BE2C (cell line): Measurements from ENCODE around the gene LSAMP.

ENCODE experiments used
- DNase-seq: peaks from one replicate; pipeline ENCODE4 v3.0.0-alpha.2; 2020
- H3K27me3 ChIP-seq: fragments of 250-450 bp; sonication (Bioruptor Pico); 2 replicates; pipeline ENCODE4 v1.5.1; 2020; ENCODE audit warnings: mild to moderate bottlenecking
- H3K36me3 ChIP-seq: fragments of 250-450 bp; sonication (Bioruptor Pico); 2 replicates; pipeline ENCODE4 v1.5.1; 2020; ENCODE audit warnings: mild to moderate bottlenecking
- H3K4me1 ChIP-seq: fragments of 250-450 bp; sonication (Bioruptor Pico); 2 replicates; pipeline ENCODE4 v1.5.1; 2020
- H3K4me3 ChIP-seq: 2 replicates; pipeline ENCODE4 v1.5.1; 2011; ENCODE audit warnings: low read depth, low read length
- H3K9me3 ChIP-seq: fragments of 250-450 bp; sonication (Bioruptor Pico); 2 replicates; pipeline ENCODE4 v1.5.1; 2020
- TF ChIP-seq, protein P1 (sequence below): IDR thresholded peaks from 2 replicates; pipeline ENCODE4 v1.5.1; 2012; ENCODE audit warnings: mild to moderate bottlenecking, low read depth, low read length

Gene LSAMP

DNA sequence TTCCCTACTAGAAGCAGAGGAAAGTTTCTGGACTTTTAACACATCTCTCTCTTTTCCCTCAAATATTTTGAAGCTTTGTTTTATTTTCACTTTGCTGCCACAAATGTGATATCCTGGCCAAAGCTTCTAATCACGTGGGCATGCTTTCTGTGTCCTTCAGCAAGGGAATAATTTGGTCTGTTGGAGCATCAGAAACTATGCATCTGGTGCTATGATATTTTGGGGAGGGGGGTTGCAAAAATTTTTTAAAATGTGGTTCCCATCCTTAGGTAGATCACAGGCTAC, 567.7 kb downstream of the LSAMP start:
- Histone ChIP-seq H3K4me1 (peaks cover 2% of the 10 kb centered on the region; the same call in 1 of the 2 replicates), H3K9me3 (no peaks in the 10 kb centered on the region), H3K27me3 (no peaks in the 10 kb centered on the region), H3K4me3 (no peak overlapping the region), H3K36me3 (no peaks in the 10 kb centered on the region)
- no peak for DNase-seq
- TF ChIP-seq, protein P1, sequence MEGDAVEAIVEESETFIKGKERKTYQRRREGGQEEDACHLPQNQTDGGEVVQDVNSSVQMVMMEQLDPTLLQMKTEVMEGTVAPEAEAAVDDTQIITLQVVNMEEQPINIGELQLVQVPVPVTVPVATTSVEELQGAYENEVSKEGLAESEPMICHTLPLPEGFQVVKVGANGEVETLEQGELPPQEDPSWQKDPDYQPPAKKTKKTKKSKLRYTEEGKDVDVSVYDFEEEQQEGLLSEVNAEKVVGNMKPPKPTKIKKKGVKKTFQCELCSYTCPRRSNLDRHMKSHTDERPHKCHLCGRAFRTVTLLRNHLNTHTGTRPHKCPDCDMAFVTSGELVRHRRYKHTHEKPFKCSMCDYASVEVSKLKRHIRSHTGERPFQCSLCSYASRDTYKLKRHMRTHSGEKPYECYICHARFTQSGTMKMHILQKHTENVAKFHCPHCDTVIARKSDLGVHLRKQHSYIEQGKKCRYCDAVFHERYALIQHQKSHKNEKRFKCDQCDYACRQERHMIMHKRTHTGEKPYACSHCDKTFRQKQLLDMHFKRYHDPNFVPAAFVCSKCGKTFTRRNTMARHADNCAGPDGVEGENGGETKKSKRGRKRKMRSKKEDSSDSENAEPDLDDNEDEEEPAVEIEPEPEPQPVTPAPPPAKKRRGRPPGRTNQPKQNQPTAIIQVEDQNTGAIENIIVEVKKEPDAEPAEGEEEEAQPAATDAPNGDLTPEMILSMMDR: no peak

DNA sequence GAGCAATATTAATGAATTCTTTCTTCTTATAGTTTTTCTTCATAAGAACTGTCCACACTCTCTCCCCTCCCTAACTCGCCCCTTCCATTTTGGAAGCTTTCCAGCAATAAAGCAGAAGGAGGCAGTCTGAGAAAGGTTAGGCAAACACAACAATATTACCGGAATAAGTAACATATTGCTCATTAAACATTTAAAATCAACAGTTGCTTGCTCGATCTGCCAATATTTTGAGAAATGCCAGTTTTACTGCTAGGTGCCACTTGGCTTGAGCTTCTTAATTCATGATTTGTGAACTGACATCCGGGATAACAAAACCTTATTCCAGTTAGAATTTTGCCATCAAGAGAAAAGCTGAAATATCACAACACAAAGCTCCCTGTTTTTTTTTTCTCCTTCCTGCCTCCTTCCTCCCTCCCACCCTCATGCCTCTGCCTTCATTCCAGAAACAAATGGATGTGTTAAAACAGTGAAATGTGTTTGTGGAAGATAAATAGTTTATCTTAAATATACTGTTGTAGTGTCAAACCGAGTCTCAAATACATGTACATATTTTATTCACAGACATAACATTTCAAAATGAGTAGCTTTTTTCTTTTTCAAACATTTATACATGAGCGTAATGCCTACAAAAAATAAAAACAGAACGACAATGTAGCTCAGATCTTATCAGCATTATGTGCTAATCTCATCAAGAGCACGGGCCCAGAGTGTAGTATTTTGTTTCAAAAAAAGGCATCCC, 568.2 kb downstream of the LSAMP start:
- Histone ChIP-seq H3K9me3 (no peaks in the 10 kb centered on the region), H3K4me1 (peaks cover 2% of the 10 kb centered on the region; the same call in 1 of the 2 replicates), H3K36me3 (no peaks in the 10 kb centered on the region), H3K4me3 (no peak overlapping the region), H3K27me3 (no peaks in the 10 kb centered on the region)
- no peak for DNase-seq
- TF ChIP-seq, protein P1: no peak

DNA sequence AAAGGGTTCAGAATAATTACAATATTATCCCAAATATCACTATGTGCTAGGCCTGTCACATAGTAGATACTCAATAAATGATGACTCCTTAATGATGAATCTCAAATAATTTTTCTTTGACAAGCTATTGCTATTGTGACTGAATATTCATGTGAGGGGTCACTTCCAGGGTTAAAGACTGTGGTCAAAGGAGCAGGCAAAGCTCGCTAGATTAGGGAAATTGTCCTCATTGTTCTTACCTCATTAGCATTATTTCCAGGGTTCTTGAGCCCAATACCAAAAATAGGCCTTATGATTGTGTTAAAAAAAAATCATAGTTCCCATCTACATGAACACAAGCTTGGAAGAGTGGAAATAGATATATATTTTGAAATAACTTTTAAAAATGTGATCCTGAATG, 569.8 kb downstream of the LSAMP start:
- Histone ChIP-seq H3K9me3 (no peaks in the 10 kb centered on the region), H3K4me1 (peaks cover 2% of the 10 kb centered on the region; the same call in 1 of the 2 replicates), H3K27me3 (no peaks in the 10 kb centered on the region), H3K36me3 (no peaks in the 10 kb centered on the region), H3K4me3 (no peak overlapping the region)
- TF ChIP-seq, protein P1: no peak
- no peak for DNase-seq

DNA sequence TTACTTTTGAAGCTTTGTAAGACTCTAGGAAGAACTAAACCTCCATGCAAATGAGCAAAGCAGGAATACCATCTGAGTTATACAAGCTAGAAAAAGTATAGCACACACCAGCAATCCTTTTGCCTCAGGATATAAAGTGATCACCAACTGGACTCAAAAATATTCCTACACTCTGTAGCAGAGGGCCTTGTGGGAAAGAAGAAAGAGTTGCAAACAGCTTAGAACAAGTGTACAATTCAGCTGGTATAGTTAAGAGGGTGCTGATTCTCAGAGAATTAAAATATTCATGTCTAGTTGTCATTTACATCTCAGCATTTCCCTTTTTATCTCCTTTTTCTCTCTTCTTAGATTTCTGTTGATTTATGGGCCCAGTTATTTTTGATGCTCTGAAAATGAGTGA, 573.6 kb downstream of the LSAMP start:
- no peaks in the 10 kb centered on the region for H3K27me3 ChIP-seq
- no peaks in the 10 kb centered on the region for H3K36me3 ChIP-seq
- TF ChIP-seq, protein P1: no peak
- no peak for DNase-seq
- H3K4me1 ChIP-seq: no peaks in the 10 kb centered on the region
- no peak overlapping the region for H3K4me3 ChIP-seq
- H3K9me3 ChIP-seq: no peaks in the 10 kb centered on the region

DNA sequence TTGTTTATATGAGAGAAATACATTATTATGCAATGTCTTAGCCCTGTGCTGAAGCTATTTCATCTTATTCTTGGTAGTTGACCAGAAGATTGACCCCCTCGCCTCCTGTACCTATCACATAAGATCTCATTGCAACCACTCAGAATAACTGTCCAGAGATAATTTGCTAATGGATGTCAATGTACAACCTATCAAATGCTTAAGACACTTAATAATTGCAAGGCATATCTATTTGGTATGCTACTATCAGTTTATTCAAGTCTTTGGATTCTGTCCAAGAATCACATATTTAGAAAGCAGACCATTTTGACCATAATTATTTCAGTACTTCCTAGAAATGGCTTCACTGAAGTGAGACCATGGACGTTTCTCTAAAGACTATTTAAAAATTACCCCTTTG, 580.4 kb downstream of the LSAMP start:
- H3K4me1 ChIP-seq: peaks cover 10% of the 10 kb centered on the region; the same call in 1 of the 2 replicates
- TF ChIP-seq, protein P1: no peak
- H3K27me3 ChIP-seq: no peaks in the 10 kb centered on the region
- no peak overlapping the region for H3K4me3 ChIP-seq
- H3K9me3 ChIP-seq: 0 out of 2 replicates have a peak, but pooled peaks cover 2% of the 10 kb centered on the region
- no peaks in the 10 kb centered on the region for H3K36me3 ChIP-seq
- DNase-seq: no peak

DNA sequence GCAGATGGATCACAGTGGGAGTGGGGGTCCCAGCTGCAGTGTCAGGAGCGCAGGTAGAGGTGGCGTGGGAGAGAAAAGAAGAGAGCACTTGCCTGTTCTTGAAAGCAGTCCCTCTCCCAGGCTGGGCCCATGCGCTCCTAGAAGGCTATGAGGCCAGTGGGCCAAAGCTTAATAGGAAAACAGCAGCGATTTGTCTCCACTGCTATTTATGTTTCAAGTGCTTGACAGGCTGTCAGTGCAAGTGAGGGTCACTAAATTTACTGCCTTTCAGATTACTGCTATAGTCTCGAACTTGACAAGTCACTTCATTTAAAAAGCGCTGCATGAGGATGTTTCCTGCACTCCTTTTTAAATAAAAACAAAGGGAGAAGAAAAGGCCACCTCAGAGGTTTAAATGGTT, 582.4 kb downstream of the LSAMP start:
- no peaks in the 10 kb centered on the region for H3K36me3 ChIP-seq
- DNase-seq: no peak
- no peaks in the 10 kb centered on the region for H3K27me3 ChIP-seq
- H3K4me3 ChIP-seq: no peak overlapping the region
- TF ChIP-seq, protein P1: no peak
- H3K9me3 ChIP-seq: 0 out of 2 replicates have a peak, but pooled peaks cover 2% of the 10 kb centered on the region
- peaks cover 10% of the 10 kb centered on the region; the same call in 1 of the 2 replicates for H3K4me1 ChIP-seq
